ENCODE results near the gene NANOS3. TPM values are rescaled to one million over a fixed set of nuclear protein-coding genes. Genes with fewer than 3 reads are reported as not detected.

Gene NANOS3
- total RNA-seq, 1 experiment from 2014 or later = not detected

GRCh38 chr19:13906521-13906904 is 29.6 kb downstream of the NANOS3 start:
- intact Hi-C loops (cut with micrococcal nuclease) = loop anchor here (1.0 kb wide), 1 partner anchor 167 kb away; no protein-coding TSS in a partner anchor
- peak; percentile 74 for ATAC-seq
- BruUV-seq (replicated peaks) = no TSS peak
- Histone ChIP-seq H3K27ac (ENCODE audit: low read depth, low read length) (peak overlapping the region; percentile 87; the same call in 1 of the 2 replicates), H3K79me2 (ENCODE audit: insufficient read depth, low read length) (peaks cover 5% of the 10 kb centered on the region), H2AFZ (ENCODE audit: low read depth, low read length, poor library complexity, severe bottlenecking) (no peak overlapping the region), H3K4me3 (replicated peaks in 1 of 2; ENCODE audit: low read depth in 1 of 2, low read length in 2 of 2) (peak overlapping the region; percentile 69 to 80), H3K36me3 (ENCODE audit: control insufficient read depth in 1 of 2, insufficient read depth in 2 of 2, low read length in 2 of 2) (0 out of 4 replicates have a peak, but pooled peaks cover 0 to 3% of the 10 kb centered on the region in 2 experiments), H3K27me3 (ENCODE audit: insufficient read depth, low read length) (no peaks in the 10 kb centered on the region), H3K4me2 (ENCODE audit: low read length) (peak overlapping the region; percentile 93), H3K4me1 (ENCODE audit: control insufficient read depth in 1 of 2, insufficient read depth in 2 of 2, low read length in 2 of 2) (peaks cover 9 to 16% of the 10 kb centered on the region in 2 experiments; a peak in 3 of 4 replicates), H3K9me2 (ENCODE audit: insufficient read depth) (no peaks in the 10 kb centered on the region), H3K9ac (ENCODE audit: low read length) (peak overlapping the region; percentile 77), H4K20me1 (ENCODE audit: insufficient read depth) (no peaks in the 10 kb centered on the region), H3K9me3 (ENCODE audit: control insufficient read depth in 1 of 2, insufficient read depth in 1 of 2, low read depth in 1 of 2, low read length in 2 of 2) (no peaks in the 10 kb centered on the region)
- no peak for DNase-seq (ENCODE audit: low read depth, low spot score)
- TF ChIP-seq ZFX (IDR thresholded peaks at IDR 0.05) (peak; percentile 51; the same call in 1 of the 2 replicates), POLR2A (IDR thresholded peaks at IDR 0.05; ENCODE audit: borderline replicate concordance, extremely low read depth, insufficient read depth, insufficient read length) (no peak), POLR2AphosphoS5 (IDR thresholded peaks at IDR 0.05; ENCODE audit: low read depth, low read length) (no peak; the same call in 1 of the 2 replicates)
- CTCF ChIA-PET = no interaction called here
- POLR2A ChIA-PET = interaction anchor here (1.0 kb wide), 1 partner anchor 10 kb away, joined by 3 read pairs; no protein-coding TSS in a partner anchor
- RAD21 ChIA-PET (ENCODE audit: low non-redundant PET in 1 of 2, low total read pairs in 2 of 2, uncharacterized antibody in 2 of 2, unreplicated experiment in 2 of 2) = interaction anchor here in 1 of 2 experiments (1.2 kb wide), 1 partner anchor 11 kb away, joined by 3 read pairs; no protein-coding TSS in a partner anchor

DNA sequence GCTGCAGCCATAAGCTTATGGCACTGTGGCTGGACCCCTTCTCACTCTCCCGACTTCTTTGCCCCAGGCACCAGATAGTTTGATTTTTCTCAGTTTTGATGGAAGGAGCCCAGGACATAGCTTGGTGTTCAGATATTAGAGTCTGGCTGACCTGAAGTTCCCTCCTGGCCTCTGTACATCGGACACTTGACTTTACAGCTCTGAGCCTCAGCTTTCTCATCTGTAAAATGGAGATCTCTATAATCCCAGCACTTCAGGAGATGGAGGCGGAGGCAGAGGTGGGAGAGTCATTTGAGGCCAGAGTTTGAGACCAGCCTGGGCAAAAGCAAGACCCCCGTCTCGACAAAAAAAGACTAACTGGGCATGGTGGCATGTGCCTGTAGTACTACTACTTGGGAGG is 30.0 kb downstream of the NANOS3 start:
- peak overlapping the region; percentile 77 for H3K9ac ChIP-seq (ENCODE audit: low read length)
- DNase-seq (ENCODE audit: low read depth, low spot score) (no peak), ATAC-seq (no peak)
- peak overlapping the region; percentile 69 to 80 for H3K4me3 ChIP-seq (replicated peaks in 1 of 2; ENCODE audit: low read depth in 1 of 2, low read length in 2 of 2)
- H2AFZ ChIP-seq (ENCODE audit: low read depth, low read length, poor library complexity, severe bottlenecking) = no peak overlapping the region
- peak overlapping the region; percentile 87; the same call in 1 of the 2 replicates for H3K27ac ChIP-seq (ENCODE audit: low read depth, low read length)
- peaks cover 9 to 16% of the 10 kb centered on the region in 2 experiments; a peak in 3 of 4 replicates for H3K4me1 ChIP-seq (ENCODE audit: control insufficient read depth in 1 of 2, insufficient read depth in 2 of 2, low read length in 2 of 2)
- no peaks in the 10 kb centered on the region for H3K9me2 ChIP-seq (ENCODE audit: insufficient read depth)
- 0 out of 4 replicates have a peak, but pooled peaks cover 0 to 3% of the 10 kb centered on the region in 2 experiments for H3K36me3 ChIP-seq (ENCODE audit: control insufficient read depth in 1 of 2, insufficient read depth in 2 of 2, low read length in 2 of 2)
- RAD21 ChIA-PET (ENCODE audit: low non-redundant PET in 1 of 2, low total read pairs in 2 of 2, uncharacterized antibody in 2 of 2, unreplicated experiment in 2 of 2) = interaction anchor here in 1 of 2 experiments (1.2 kb wide), 1 partner anchor 10 kb away, joined by 3 read pairs; no protein-coding TSS in a partner anchor
- H3K9me3 ChIP-seq (ENCODE audit: control insufficient read depth in 1 of 2, insufficient read depth in 1 of 2, low read depth in 1 of 2, low read length in 2 of 2) = no peaks in the 10 kb centered on the region
- peaks cover 5% of the 10 kb centered on the region for H3K79me2 ChIP-seq (ENCODE audit: insufficient read depth, low read length)
- CTCF ChIA-PET = no interaction called here
- TSS peak; percentile 74 for BruUV-seq (replicated peaks)
- peak overlapping the region; percentile 93 for H3K4me2 ChIP-seq (ENCODE audit: low read length)
- POLR2A ChIA-PET = interaction anchor here (1.0 kb wide), 1 partner anchor 10 kb away, joined by 3 read pairs; no protein-coding TSS in a partner anchor
- no peaks in the 10 kb centered on the region for H3K27me3 ChIP-seq (ENCODE audit: insufficient read depth, low read length)
- intact Hi-C loops (cut with micrococcal nuclease) = loop anchor here (1.0 kb wide), 1 partner anchor 166 kb away; no protein-coding TSS in a partner anchor
- H4K20me1 ChIP-seq (ENCODE audit: insufficient read depth) = no peaks in the 10 kb centered on the region
- no peak for TF ChIP-seq ZBTB33 (IDR thresholded peaks at IDR 0.05; ENCODE audit: extremely low read depth, insufficient replicate concordance, low read length)
- TF ChIP-seq EZH2 (IDR thresholded peaks at IDR 0.05) = no peak
- TF ChIP-seq, protein P1, sequence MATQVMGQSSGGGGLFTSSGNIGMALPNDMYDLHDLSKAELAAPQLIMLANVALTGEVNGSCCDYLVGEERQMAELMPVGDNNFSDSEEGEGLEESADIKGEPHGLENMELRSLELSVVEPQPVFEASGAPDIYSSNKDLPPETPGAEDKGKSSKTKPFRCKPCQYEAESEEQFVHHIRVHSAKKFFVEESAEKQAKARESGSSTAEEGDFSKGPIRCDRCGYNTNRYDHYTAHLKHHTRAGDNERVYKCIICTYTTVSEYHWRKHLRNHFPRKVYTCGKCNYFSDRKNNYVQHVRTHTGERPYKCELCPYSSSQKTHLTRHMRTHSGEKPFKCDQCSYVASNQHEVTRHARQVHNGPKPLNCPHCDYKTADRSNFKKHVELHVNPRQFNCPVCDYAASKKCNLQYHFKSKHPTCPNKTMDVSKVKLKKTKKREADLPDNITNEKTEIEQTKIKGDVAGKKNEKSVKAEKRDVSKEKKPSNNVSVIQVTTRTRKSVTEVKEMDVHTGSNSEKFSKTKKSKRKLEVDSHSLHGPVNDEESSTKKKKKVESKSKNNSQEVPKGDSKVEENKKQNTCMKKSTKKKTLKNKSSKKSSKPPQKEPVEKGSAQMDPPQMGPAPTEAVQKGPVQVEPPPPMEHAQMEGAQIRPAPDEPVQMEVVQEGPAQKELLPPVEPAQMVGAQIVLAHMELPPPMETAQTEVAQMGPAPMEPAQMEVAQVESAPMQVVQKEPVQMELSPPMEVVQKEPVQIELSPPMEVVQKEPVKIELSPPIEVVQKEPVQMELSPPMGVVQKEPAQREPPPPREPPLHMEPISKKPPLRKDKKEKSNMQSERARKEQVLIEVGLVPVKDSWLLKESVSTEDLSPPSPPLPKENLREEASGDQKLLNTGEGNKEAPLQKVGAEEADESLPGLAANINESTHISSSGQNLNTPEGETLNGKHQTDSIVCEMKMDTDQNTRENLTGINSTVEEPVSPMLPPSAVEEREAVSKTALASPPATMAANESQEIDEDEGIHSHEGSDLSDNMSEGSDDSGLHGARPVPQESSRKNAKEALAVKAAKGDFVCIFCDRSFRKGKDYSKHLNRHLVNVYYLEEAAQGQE (IDR thresholded peaks at IDR 0.05; ENCODE audit: low read depth) = no peak
- TF ChIP-seq, protein P2, sequence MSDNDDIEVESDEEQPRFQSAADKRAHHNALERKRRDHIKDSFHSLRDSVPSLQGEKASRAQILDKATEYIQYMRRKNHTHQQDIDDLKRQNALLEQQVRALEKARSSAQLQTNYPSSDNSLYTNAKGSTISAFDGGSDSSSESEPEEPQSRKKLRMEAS (IDR thresholded peaks at IDR 0.05) = no peak
- TF ChIP-seq RAD21 (IDR thresholded peaks at IDR 0.05; ENCODE audit: low read depth) = no peak
- TF ChIP-seq CEBPB (IDR thresholded peaks at IDR 0.05; ENCODE audit: low read depth) = no peak
- no peak for TF ChIP-seq CTCF (IDR thresholded peaks at IDR 0.05 in 2 of 3, conservative IDR thresholded peaks at IDR 0.05 in 1 of 3; ENCODE audit: borderline replicate concordance in 1 of 3, insufficient read depth in 1 of 3, low read depth in 2 of 3, low read length in 2 of 3)
- no peak for TF ChIP-seq POLR2AphosphoS5 (IDR thresholded peaks at IDR 0.05; ENCODE audit: low read depth, low read length)
- TF ChIP-seq SP1 (IDR thresholded peaks at IDR 0.05; ENCODE audit: low read depth) = no peak
